Vagina (tissue), 2 donors: Measurements from ENCODE around the gene ZNF816. TPM values are rescaled to one million over a fixed set of nuclear protein-coding genes. Genes with fewer than 3 reads are reported as not detected.

ENCODE experiments used
- DNase-seq, 2 donors: peaks; one replicate each; pipeline ENCODE4 v3.0.0-alpha.2; 2017; ENCODE audit errors: extremely low spot score in 2 of 2
- H3K27ac ChIP-seq: fragments of 200-600 bp; sonication (generic); one replicate; pipeline ENCODE4 v1.5.1; 2019
- H3K27me3 ChIP-seq: fragments of 200-600 bp; sonication (generic); one replicate; pipeline ENCODE4 v1.5.1; 2019
- H3K36me3 ChIP-seq, 2 donors: fragments of 200-600 bp; sonication (generic); one replicate each; pipeline ENCODE4 v1.5.1; 2017 to 2019
- H3K4me1 ChIP-seq: fragments of 200-600 bp; sonication (generic); one replicate; pipeline ENCODE4 v1.5.1; 2019
- H3K4me3 ChIP-seq, 2 donors: fragments of 200-600 bp; sonication (generic); 1 replicate in 1 of 2; 2 replicates in 1 of 2; pipeline ENCODE4 v1.5.1; 2016 to 2019
- H3K9me3 ChIP-seq: fragments of 200-600 bp; sonication (generic); one replicate; pipeline ENCODE4 v1.5.1; 2019
- CTCF ChIP-seq, 3 experiments: fragments of 450-650 bp in 2 of 3; fragments of 200-600 bp in 1 of 3; sonication (generic) in 1 of 3; IDR thresholded peaks; one replicate each; pipeline ENCODE4 v1.5.1; 2017 to 2019; ENCODE audit warnings: antibody characterized with exemption in 3 of 3, mild to moderate bottlenecking in 2 of 3, moderate library complexity in 2 of 3
- POLR2A ChIP-seq, 2 donors: fragments of 450-650 bp; IDR thresholded peaks; one replicate each; pipeline ENCODE4 v1.6.1; 2017; ENCODE audit warnings: antibody characterized with exemption in 2 of 2, mild to moderate bottlenecking in 2 of 2, moderate library complexity in 2 of 2
- POLR2AphosphoS5 ChIP-seq, 2 donors: sonication (generic); formaldehyde crosslinking; IDR thresholded peaks; one replicate each; pipeline ENCODE4 v1.9.0; 2017; ENCODE audit warnings: antibody characterized with exemption in 2 of 2, mild to moderate bottlenecking in 2 of 2, low read depth in 1 of 2; ENCODE audit not compliant: insufficient read depth in 1 of 2
- intact Hi-C: fragments of 100-400 bp; cut with DNase I; formaldehyde crosslinking; loops from one replicate; pipeline ENCODE4 v1.15.1; 2023
- total RNA-seq: library from RNA; depleted of rRNA; stranded (reverse); fragments of >200 nt; gene quantifications from one replicate; pipeline ENCODE4 v1.2.3, GENCODE V29; 2016

The ZNF816 gene
- total RNA-seq, 1 donor from 2014 or later, result 9.6 TPM

- no peak for DNase-seq
- Histone ChIP-seq H3K27me3 (no peaks in the 10 kb centered on the region), H3K4me1 (peaks cover 6% of the 10 kb centered on the region), H3K27ac (no peak overlapping the region), H3K9me3 (no peaks in the 10 kb centered on the region), H3K4me3 (no peak overlapping the region), H3K36me3 (peaks cover 0 to 8% of the 10 kb centered on the region in 2 donors)
- intact Hi-C loops, result no loop called here
- no peak for TF ChIP-seq CTCF (IDR thresholded peaks at IDR 0.05)
- TF ChIP-seq POLR2AphosphoS5 (IDR thresholded peaks at IDR 0.05; ENCODE audit: insufficient read depth in 1 of 2, low read depth in 1 of 2), result no peak
- TF ChIP-seq POLR2A (IDR thresholded peaks at IDR 0.05), result no peak
These were observed 60.8 kb downstream of the ZNF816 start for GRCh38 chr19:52901842-52902241.

Other genes with a start within 250 kb of the ZNF816 start
- 6.1 TPM for gene ZNF611, start 227.8 kb downstream of the ZNF816 start, total RNA-seq
- 13.0 TPM for gene ZNF600, start 176.1 kb downstream of the ZNF816 start, total RNA-seq
- 10.3 TPM for gene ZNF28, start 141.2 kb downstream of the ZNF816 start, total RNA-seq
- 21.6 TPM for gene ZNF468, start 105.3 kb downstream of the ZNF816 start, total RNA-seq
- gene ZNF320, start 65.2 kb downstream of the ZNF816 start, total RNA-seq, result 6.4 TPM
- 3.7 TPM for gene ZNF888, start 39.5 kb downstream of the ZNF816 start, total RNA-seq
- not detected for gene ERVV-1, start 51.0 kb upstream of the ZNF816 start, total RNA-seq
- gene ERVV-2, start 81.9 kb upstream of the ZNF816 start, total RNA-seq, result not detected
- 41.7 TPM for gene ZNF160, start 140.5 kb upstream of the ZNF816 start, total RNA-seq
- gene ZNF415, start 170.0 kb upstream of the ZNF816 start, total RNA-seq, result 6.6 TPM
- 11.8 TPM for gene ZNF347, start 196.2 kb upstream of the ZNF816 start, total RNA-seq
- gene ZNF665, start 230.5 kb upstream of the ZNF816 start, total RNA-seq, result 1.5 TPM